Myocyte (in vitro differentiated cells): ENCODE measurements around the gene OCA2. TPM values are rescaled to one million over a fixed set of nuclear protein-coding genes. Genes with fewer than 3 reads are reported as not detected.

Source experiments
- DNase-seq: peaks from one replicate; pipeline ENCODE4 v3.0.0-alpha.2; 2012; ENCODE audit warnings: low read depth
- total RNA-seq: library from RNA; depleted of rRNA; stranded (reverse); fragments of >200 nt; gene quantifications from 2 replicates; pipeline ENCODE4 v1.2.3, GENCODE V29; 2014

Gene OCA2
- total RNA-seq, 1 donor from 2014 or later = not detected

DNA sequence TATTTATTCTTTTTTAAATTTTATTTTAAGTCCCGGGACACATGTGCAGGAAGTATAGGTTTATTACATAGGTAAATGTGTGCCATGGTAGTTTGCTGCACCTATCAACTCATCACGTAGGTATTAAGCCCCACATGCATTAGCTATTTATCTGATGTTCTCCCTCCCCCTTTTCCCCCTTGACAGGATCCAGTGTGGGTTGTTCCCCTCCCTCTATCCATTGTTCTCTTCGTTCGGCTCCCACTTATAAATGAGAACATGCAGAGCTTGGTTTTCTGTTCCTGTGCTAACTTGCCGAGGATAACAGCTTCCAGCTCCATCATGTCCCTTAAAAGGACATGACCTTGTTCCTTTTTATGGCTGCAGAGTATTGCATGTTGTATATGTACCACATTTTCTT is 220.3 kb downstream of the OCA2 start:
- no peak for DNase-seq

DNA sequence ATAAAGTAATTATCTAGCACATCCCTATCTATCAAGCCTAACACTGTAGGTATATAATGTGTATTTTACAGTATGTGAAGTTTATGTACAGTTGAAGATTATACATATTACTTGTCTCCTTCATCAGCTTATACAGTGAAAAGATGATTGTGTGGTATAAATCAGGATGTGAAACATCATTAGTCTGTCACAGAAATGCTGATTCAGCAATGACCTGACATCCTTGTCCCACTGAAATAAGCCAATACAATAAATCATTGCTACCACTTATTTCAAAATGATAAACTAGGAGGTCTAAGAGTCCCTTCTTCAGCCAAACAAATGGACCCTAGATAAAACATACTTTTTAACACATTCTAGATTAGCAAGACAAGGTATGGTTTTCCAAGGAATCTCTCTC is 225.3 kb downstream of the OCA2 start:
- DNase-seq = no peak

DNA sequence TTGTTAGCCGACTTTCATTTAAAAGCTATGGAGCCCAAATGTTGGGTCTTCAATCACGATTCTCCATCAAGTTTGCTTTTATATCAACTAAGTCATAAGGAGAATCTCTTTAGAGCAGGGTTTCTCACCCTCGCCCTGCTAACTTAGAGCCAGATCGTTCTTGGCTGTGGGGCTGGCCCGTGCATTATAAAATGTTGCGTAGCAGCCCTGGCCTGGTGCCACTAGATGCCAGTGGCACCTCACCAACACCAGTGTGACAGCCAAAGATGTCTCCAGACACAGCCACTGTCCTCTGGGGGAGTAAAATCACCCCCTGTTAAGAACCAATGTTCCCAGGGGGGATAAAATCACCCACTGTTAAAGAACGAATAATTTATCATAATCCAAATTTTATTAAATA is 226.1 kb downstream of the OCA2 start:
- DNase-seq = no peak

GRCh38 chr15:27872355-27872754 is 226.8 kb downstream of the OCA2 start:
- no peak for DNase-seq

GRCh38 chr15:27871902-27872260 is 227.2 kb downstream of the OCA2 start:
- no peak for DNase-seq

DNA sequence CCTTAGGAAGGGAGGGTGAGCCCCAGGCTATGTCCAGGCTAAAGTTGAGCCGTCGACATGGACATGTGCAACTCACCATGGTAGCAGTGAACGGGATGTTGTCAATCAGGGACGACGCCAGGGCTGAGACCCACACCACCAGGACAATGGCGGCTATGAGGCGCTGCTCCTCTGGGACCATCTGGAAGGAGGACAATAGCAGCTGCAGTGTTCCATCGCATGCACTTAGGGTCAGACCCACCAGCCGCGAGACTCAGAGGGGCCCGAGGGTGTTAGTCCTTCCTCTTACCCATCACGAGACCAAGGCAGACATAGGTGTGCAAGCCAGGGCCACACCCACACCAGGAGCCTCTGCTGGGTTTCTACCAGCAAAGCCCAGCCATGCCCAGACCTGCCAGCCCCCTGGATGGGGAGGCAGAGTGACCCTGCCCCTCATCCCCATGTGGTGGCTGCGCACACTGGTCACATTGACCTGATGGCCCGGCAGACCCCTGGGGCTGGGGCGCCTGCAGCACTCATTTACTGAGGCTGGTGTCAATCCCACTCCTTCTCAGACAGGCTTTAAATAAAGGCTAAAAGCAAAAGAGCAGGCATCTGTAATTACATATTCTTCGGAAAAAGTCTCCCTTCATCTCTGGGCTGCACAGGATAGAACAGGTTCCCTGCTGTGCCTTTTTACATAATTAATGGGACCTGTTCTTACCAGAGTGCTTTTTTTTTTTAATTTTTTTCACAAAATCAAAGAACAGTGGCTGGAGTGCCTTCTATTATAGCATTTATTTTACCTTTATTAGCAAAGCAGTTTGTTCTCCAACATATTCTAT is 227.8 kb downstream of the OCA2 start:
- no peak for DNase-seq

DNA sequence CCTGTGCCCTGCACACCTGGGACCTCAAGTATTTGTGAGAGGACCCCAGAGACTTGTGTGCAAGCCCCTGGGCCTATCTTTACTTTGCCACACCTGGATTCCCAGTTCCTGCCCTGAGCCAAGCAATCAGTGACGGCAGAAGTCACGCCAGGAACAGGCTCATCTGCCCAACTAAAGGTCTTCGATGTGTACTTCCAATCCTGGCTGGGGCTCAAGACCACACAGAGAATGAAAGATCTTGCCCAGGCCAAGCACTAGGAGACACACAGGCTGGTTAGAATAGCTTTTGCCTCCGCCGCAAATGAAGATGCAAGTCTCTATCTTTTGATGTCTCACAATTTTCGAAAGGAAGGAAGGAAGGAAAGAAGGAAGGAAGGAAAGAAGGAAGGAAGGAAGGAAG is 228.8 kb downstream of the OCA2 start:
- DNase-seq = no peak

- DNase-seq = no peak
These were observed 229.3 kb downstream of the OCA2 start for GRCh38 chr15:27869697-27870281.

DNA sequence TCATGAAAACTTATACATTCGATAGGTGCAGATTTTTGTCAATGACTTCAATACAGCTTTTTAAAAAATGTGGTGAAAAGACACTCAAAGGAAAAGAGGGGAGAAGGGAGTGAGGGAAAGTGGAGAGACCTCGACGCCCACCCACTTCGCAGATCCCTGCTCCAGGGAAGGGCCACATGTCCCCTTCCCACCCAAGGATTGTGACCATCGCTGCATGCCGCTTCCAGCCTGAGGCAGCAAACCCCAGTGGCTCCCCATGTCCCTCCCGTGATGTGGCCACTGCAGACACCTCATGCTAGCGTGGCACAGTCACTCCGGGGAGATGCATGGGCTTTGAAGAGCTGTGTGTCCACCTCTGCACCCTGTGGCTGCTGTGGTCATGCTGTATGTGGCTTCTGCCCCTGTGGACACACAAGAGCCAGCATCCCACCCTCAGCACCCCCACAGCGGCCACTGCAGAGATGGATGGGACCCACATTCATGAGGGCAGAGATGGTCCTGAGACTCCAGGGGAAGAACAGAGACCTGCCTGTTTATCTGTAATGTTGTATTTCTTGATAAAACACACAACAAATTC is 230.2 kb downstream of the OCA2 start:
- no peak for DNase-seq

GRCh38 chr15:27867861-27868260 is 231.3 kb downstream of the OCA2 start:
- no peak for DNase-seq

DNA sequence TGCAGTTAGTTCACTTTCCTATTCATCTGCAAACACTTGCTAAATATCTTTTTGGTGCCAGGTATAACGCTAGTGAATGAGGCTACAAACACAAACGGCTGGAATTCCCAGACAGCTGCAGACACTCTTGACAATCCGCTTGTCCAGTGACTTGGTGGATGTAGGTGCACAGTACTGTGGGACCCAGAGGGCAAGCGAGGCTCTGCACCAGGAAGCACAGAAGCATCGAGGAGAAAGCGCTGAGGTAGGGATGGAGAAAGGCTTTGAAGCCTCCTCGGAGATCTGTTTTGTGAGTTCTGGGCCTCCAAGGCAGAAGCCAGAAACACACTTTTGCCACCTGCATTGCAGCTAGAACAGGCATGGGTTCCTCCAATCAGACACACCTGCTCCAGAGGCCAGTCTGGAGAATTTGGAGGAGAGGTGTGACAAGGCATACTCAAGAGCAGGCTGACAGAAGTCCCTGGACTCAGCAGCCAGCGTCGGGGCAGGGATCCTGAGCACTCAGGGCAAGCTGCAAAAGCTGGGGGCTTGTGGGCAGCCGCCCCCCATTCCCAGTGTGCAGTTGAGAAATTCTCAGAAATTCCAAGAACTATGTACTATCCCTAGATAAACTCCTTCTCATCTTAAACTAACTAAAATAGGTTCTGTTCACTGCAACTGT is 232.5 kb downstream of the OCA2 start:
- no peak for DNase-seq

- no peak for DNase-seq
These were observed 233.2 kb downstream of the OCA2 start for GRCh38 chr15:27865926-27866325.

DNA sequence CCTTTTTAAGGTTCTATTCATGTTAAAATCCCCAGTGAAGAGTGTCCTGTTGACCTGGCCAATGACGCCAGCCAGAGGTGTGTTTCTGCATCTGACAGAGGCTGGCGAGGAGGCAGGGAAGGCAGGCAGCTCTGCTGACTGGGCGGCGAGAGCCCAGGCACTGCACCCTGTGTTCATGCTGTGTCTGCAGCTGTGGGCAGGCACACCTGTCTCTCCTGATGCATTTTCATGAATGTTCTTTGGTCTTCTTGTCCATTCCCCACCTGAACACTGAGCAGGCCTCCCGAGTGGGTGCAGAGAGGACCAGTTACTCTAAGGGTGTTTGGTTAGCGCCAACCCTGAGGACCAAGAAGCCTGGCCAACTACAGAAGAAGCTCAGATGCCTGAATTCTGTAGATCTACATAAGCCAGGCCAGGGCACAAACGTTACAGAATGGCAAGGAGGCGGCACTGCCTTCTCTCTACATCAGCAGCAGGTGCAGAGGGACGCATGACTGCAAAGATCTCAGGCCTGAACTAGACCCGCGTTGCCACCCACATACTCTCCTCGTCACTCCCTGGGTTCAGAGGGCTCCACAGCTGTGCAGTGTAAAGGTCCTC is 233.7 kb downstream of the OCA2 start:
- no peak for DNase-seq

GRCh38 chr15:27864719-27865118 is 234.4 kb downstream of the OCA2 start:
- no peak for DNase-seq

GRCh38 chr15:27864086-27864485 is 235.0 kb downstream of the OCA2 start:
- no peak for DNase-seq

DNA sequence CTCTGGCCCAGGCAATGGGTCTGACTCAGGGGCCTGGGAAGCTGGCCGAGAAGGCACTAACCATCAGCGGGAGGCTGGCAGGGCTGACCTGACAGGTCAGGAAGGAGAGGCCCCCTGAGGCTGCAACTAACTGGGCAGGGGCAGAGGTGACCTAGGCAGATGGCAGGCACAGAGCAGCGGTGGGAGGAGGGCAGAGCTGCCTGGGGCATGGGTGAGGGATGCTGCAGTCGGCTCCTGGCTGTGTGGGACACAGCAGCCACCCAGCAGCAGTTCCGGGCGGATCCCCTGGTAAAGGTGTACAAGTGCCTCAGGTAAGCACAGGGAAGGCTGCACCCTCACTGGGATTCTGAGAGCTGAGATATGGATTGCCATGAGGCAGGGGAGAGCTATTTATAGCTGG is 236.1 kb downstream of the OCA2 start:
- no peak for DNase-seq

- no peak for DNase-seq
These were observed 237.9 kb downstream of the OCA2 start for GRCh38 chr15:27861171-27861570.

GRCh38 chr15:27855137-27855536 is 244.0 kb downstream of the OCA2 start:
- DNase-seq = no peak

- no peak for DNase-seq
These were observed 244.5 kb downstream of the OCA2 start for GRCh38 chr15:27854601-27855000.

DNA sequence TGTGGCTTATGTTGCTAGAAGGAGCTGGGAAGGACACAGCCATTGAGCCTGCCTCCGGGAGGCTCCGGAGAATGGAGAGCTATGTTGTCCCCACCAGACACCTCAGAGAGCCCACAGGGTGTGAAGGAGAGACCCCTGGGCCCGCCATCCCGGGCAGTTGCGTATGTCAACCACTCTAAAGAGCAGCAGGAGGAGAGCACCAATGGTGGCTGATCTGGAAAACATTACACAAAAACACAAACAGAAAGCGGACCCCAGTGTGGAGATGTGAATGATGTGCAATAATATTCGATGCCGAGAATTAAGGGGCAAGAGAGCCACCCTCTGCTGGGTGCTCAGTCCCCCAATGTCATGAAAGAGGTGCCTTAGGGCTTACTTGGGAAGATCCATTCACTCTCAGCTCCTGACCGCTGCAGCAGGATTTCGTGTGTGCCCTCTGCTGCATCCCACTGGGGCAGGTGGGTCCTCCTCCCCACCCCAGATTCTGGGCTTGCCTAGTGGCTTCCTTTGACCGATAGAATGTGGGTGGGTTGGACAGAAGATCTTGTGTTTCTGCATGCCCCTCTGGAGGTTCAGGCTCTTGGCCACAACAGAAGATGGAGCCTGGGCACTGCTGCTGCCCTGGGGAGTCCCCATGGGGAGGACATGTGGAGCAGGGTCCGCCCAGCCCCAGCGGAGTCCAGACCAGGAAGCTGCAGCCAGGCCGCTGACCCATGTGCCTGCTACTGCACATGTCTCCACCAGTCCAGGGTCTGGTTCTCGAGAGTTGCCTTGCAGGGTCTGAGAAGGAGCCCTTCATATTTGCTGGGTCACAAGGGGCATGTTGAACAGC is 245.3 kb downstream of the OCA2 start:
- DNase-seq = no peak

DNA sequence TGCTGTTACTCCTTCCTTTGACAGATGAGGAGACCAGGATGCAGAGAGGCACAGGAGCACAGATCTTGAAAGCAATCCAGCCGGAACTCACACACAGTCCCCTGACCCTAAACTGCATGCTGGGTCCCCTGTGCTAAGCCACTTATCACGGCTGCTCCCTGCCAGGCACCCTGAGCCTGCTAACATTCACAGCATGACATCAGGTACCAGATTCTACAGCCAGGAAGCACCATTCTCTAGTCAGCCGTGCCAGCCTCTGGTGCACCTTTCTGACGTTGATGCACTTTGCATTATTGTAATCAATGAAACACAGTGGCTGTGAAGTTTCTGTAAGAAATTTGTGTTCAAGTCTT is 247.3 kb downstream of the OCA2 start:
- no peak for DNase-seq
